WTC11 (cell line): ENCODE measurements around the gene RGP1.

Experiments
- CREB1 ChIP-seq: sonication (generic); formaldehyde crosslinking; IDR thresholded peaks from 2 replicates; pipeline ENCODE4 v1.8.0; 2023; ENCODE audit warnings: mild to moderate bottlenecking, missing genetic modification reagents
- CTCF ChIP-seq: fragments of 200-600 bp; IDR thresholded peaks from 2 replicates; pipeline ENCODE4 v1.8.0; 2022; ENCODE audit warnings: antibody characterized with exemption
- FOXJ3 ChIP-seq: sonication (generic); formaldehyde crosslinking; IDR thresholded peaks from 2 replicates; pipeline ENCODE4 v1.9.0; 2021; ENCODE audit warnings: missing genetic modification reagents, mild to moderate bottlenecking, borderline replicate concordance
- SP1 ChIP-seq: sonication (generic); formaldehyde crosslinking; conservative IDR thresholded peaks from 2 replicates; pipeline ENCODE4 v1.8.1; 2022; ENCODE audit warnings: missing genetic modification reagents
- TEAD4 ChIP-seq: sonication (generic); formaldehyde crosslinking; IDR thresholded peaks from 2 replicates; pipeline ENCODE4 v1.8.0; 2022; ENCODE audit warnings: mild to moderate bottlenecking, missing genetic modification reagents
- USF2 ChIP-seq: sonication (generic); formaldehyde crosslinking; IDR thresholded peaks from 2 replicates; pipeline ENCODE4 v1.8.1; 2023; ENCODE audit warnings: mild to moderate bottlenecking, missing genetic modification reagents, moderate library complexity
- TF ChIP-seq, protein P1 (sequence below): sonication (generic); formaldehyde crosslinking; IDR thresholded peaks from 2 replicates; pipeline ENCODE4 v1.8.0; 2022; ENCODE audit warnings: mild to moderate bottlenecking, missing genetic modification reagents
- TF ChIP-seq, protein P2 (sequence below): sonication (generic); formaldehyde crosslinking; conservative IDR thresholded peaks from 2 replicates; pipeline ENCODE4 v1.8.1; 2022; ENCODE audit warnings: mild to moderate bottlenecking, missing genetic modification reagents

- TF ChIP-seq TEAD4 (CRISPR knock-in tag) = no peak
- TF ChIP-seq, protein P1, sequence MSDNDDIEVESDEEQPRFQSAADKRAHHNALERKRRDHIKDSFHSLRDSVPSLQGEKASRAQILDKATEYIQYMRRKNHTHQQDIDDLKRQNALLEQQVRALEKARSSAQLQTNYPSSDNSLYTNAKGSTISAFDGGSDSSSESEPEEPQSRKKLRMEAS (CRISPR knock-in tag) = no peak
- TF ChIP-seq FOXJ3 (CRISPR knock-in tag) = no peak
- TF ChIP-seq CTCF = no peak
- no peak for TF ChIP-seq CREB1 (CRISPR knock-in tag)
- TF ChIP-seq, protein P2, sequence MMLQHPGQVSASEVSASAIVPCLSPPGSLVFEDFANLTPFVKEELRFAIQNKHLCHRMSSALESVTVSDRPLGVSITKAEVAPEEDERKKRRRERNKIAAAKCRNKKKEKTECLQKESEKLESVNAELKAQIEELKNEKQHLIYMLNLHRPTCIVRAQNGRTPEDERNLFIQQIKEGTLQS (CRISPR knock-in tag) = no peak
- TF ChIP-seq USF2 (CRISPR knock-in tag) = no peak
- no peak for TF ChIP-seq SP1 (CRISPR knock-in tag)
Observed at GRCh38 chr9:35703906-35704672, 45.0 kb upstream of the RGP1 start.
